Hepatic stellate cell (primary cell): ENCODE measurements around the gene HACL1.
"Not testable (repeated sequence)": the region's sequence is repeated elsewhere in the genome, so short reads cannot be mapped to it uniquely, and the experiment has no call there.

Source experiments
- DNase-seq: peaks from one replicate; pipeline ENCODE4 v3.0.0; 2011; ENCODE audit warnings: low spot score

The HACL1 gene

DNA sequence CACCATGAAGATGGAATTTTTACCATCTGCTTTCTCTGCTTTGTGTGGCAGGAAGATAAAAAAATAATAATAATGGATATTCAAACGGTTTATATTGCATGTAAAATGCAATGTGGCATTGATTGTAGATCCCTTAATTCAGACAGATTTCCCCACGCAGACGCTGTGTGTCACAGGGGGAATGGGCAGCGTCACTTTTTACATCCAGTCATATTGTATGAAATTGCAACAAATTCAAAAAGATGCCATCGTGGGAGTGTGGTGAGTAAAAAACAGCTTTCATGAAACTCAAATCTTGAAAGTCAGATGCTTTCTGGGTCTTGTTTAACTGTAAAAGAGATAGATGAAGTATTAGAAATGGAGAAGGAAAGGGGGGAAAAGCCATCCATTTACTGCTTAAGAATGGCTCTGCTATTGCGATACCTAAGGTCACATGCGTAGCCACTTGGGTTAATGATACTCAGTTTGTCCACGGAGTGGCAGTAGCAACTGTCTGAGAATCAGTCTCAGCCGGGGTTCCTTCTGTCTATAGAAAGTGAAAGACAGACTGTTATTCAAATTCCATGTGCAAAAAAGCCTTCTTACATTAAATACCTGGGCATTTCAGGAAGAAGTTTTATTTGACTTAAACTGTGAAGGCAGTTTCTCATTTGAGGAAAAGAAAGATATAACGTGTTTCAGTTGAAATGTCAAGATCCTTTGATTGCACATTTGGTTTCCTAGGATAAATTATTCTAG, 28.7 kb upstream of the HACL1 start:
- peak; percentile 74 for DNase-seq

DNA sequence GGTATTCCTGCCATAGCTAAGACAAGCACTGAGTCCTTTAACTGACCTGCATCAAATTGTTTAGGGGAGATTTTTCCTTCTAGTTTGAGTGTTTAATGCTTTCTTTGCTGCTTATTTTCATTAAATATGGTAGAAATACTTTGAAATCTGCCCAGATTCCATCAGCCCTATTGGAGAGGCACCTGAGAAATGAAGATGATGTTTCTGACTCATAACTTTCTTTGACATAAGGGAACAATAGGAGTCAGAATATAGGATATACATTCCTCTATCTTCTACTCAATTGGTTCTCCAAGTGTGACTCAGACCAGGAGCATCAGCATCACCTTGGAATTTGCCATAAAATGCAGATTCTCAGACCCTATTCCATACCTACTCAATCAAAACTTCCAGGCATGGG, 27.6 kb upstream of the HACL1 start:
- DNase-seq = no peak

DNA sequence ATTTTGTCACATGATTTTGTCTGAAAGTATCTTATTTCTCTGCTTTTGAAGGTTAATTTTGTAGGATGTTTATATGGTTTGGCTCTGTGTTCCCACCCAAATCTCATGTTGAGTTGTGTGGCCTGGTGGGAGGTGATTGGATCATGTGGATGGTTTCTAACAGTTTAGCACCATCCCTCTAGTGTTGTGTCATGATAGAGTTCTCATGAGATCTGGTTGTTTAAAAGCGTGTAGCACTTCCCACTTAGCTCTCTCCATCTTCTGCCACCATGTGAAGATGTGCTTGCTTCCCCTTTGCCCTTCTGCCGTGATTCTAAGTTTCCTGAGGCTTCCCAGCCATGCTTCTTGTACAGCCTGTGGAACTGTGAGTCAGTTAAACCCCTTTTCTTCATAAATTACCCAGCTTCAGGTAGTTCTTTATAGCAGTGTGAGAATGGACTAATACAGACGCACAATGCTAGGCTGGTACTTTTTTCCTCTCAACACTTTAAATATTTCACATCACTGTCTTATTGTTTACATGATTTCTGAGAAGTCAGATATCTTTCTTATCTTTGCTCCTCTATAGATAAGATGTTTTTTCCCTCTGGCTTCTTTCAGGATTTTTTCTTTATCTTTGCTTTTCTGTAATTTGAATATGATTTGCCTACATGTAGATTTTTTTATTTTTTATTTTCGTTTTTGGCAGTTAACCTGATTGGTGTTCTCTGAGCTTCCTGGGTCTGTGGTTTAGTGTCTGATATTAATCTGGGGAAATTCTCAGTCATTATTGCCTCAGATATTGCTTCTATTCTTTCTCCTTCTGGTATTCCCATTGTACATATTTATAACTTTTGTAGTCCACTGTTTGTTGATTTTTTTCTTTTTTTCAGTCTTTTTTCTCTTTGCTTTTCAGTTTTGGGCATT, 22.4 kb upstream of the HACL1 start:
- no peak for DNase-seq

DNA sequence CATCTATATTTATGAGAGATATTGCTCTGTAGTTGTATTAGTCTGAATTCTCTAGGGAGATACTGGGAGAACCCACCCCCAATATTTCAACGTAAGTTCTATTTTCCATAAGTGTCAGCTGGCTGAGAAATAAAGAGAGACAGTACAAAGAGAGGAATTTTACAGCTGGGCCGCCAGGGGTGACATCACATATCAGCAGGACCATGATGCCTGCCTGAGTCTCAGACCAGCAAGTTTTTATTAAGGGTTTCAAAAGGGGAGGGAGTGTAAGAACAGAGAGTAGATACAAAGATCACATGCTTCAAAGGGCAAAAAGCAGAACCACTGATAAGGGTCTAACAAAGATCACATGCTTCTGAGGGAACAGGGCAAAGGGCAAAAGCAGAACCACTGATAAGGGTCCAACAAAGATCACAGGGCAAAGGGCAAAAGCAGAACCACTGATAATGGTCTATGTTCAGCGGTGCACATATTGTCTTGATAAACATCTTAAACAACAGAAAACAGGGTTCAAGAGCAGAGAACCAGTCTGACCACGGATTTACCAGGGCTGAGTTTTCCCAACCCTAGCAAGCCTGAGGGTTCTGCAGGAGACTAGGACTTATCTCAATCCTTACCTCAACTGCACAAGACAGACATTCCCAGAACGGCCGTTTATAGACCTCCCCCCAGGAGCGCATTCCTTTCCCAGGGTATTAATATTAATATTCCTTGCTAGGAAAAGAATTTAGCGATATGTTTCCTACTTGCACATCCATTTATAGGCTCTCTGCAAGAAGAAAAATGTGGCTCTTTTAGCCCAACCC, 18.5 kb upstream of the HACL1 start:
- DNase-seq = not testable (repeated sequence)

DNA sequence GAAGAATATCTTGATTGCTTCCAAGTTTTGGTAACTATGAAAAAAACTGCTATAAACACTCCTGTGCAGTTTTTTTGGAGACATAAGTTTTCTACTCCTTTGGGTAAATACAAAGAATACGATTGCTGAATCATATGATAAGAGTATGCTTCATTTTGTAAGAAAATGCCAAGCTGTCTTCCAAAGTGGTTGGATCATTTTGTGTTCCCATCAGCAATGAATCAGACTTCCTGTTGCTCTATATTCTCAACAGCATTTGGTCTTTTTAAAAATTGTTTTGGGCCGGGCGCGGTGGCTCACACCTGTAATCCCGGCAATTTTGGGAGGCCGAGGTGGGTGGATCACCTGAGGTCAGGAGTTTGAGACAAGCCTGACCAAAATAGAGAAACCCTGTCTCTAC, 14.7 kb upstream of the HACL1 start:
- DNase-seq = no peak

DNA sequence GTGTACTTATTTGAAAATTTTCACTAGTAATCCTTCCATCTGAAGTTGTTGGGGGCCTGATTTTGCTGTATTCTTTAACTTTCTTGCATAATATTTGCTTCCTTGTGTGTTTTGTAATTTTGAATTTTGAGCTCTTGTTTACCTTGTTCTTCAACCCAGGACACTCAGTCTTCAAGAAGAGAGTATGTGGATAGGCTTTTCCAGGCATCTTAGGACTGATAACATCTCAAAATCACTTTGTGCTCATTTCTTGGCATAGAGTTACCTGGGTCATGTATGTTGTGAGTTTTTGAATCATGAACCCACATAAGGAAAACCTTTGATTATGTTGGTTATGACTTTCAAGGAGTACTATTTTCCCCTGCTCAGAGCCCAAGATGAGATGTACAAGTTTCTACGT, 13.6 kb upstream of the HACL1 start:
- no peak for DNase-seq

DNA sequence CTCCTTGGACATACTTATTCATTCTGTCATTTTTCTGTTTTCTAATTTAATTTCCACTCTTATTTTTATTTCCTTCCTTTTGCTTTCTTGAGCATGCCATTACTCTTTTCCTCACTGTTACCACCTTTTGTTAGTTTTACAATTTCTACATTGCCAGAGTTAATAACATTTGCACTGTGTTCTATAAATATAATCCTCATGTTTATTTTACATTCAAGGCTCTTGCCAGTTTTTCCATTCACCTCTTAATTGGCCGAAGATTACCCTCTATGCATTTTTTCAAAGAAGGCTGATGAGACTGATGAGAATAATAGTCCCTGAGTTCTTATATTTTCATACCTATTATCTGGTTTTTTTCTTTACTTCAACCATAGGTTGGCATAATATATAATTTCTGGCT, 10.6 kb upstream of the HACL1 start:
- no peak for DNase-seq

DNA sequence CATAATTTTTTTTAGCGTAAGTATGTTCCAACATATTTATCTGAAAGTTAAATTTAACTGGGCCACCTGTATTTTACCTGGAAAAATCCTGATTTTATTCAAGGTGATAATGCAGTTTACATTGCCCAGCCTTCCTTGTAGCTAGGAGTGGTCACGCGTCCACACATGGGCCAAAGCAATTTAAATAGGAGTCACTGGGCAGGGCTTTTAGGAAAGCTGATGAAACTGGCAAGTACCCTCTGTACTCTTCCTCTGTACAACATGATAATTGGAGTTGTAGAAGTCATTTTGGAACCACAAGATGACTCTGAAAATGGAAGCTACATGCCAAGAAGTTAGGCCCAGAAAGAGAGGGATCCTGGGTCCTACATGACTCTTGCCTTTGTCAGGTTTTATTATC, 9.6 kb upstream of the HACL1 start:
- no peak for DNase-seq

DNA sequence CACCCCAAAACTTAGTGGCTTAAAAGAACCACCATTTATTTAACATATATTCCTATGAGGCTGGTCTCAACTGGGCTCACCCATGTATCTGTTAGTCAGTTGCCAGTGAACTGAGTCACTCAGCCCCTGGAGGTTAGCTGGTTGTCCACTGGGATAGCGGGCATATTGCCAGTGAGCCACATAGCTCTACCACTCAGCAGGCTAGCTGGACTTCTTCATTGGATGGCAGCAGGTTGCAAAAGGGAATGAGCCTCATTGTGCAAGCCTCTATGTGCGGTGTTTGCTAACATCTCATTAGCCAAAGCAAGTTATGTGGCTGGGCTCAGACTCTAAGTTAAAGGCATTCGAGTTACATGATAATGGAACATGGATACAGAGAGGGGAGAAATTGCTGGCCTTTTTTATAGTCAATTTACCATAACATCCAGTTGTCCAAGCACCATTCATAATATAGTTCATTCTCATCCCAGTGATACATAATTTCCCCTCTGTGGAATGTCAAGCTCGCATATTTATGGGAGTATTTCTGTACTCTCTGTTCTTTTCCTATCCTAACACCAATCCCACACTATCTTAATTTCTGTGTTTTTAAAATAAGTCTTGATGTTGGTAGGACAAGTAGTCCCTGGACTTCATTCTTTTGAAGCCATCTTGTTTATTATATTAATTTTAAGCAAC, 8.9 kb upstream of the HACL1 start:
- peak; percentile 43 for DNase-seq

DNA sequence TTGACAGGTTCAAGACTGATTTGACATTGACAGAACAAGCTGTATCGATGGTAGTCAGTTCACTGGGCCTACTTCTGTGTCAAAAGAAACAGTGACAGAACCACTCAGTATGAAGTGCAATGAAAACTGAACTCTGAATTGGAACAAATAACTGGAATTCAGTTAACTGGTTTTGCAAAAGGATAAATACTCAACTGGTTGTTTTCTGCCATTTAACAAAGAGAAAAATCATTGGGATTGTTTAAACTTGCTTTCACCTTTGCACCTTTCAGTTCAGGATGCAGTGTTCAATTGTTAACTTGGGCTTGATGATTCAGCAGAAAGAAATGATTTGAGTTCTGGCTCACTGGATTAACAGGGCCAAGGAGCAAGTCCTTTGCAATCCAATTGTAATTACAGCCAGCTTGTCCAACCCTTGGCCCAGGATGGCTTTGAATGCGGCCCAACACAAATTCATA, 5.1 kb upstream of the HACL1 start:
- no peak for DNase-seq

DNA sequence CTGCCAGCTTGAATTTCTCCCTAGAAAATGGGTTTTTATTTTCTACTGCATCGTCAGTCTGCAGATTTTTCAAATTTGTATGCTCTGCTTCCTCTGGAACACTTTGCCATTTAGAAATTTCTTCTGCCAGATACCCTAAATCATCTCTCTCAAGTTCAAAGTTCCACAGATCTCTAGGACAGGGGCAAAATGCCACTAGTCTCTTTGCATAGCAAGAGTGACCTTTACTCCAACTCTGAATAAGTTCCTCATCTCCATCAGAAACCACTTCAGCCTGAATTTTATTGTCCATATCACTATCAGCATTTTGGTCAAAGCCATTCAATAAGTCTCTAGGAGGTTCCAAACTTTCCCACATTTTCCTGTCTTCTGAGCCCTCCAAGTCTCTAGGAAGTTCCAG, 3.2 kb upstream of the HACL1 start:
- DNase-seq = not testable (repeated sequence)

DNA sequence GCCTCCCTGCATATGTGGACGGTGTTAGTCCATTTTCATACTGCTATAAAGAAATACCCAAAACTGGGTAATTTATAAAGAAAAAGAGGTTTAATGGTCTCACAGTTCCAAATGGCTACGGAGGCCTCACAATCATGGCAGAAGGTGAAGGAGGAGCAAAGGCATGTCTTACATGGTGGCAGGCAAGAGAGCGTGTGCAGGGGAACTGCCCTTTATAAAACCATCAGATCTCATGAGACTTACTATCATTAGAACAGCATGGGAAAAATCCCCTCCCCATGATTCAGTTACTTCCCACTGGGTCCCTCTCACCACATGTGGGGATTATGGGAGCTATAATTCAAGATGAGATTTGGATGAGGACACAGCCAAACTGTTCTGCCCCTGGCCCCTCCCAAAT, 1.4 kb upstream of the HACL1 start:
- not testable (repeated sequence) for DNase-seq

DNA sequence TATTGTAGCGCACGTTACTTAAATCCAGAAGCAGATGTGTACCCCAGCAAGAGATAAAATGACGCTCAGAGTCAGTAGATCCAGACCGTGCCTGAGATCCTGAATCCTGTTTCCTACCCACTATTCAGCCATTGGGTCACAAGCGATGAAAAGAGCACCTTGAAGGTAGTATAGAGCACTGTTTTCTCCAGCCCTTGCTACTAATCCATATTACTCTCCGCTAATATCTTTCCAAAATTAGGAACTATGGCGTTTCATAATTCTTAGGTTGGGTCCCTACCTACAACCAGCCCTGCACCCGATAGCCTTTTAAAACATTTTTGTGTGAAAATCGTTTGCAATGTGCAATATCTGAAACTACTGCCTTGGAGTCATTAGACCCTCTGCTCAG, 772 bp upstream of the HACL1 start:
- peak; percentile 29 for DNase-seq

DNA sequence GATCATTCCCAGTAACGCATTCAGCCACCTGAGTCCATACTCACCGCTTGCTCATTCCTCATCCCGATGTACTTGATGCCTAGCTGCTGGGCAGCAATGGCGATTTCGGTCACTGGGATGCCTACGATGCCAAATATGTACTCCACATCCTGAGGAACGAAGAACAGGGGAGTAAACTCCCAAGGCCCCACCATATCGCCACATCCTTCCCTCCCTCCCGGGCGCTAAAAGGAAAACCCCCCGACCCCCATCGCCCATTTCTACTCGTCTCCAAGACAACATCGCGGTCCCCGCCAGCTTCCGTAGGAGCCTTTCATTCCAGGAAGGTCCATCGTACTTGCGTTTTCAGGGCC, 347 bp downstream of the HACL1 start:
- DNase-seq = no peak

DNA sequence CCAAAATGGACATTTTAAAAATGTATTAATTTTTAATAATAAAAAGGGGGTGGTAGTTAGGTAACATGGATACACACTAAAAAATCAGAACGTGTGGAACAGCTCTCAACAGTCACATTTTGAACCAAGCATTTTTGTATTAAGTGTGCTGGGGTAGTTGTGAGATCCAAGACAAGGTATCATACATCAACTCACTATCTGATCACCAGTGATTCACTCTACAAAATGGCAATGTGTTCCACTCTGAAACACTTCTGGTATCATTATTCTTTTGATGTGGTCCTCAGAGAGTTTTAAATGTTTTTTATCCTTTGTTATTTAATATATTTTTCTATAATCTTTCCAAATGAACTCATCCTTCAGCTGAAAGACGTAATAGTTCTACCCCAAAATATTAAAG, 5.4 kb downstream of the HACL1 start:
- no peak for DNase-seq

DNA sequence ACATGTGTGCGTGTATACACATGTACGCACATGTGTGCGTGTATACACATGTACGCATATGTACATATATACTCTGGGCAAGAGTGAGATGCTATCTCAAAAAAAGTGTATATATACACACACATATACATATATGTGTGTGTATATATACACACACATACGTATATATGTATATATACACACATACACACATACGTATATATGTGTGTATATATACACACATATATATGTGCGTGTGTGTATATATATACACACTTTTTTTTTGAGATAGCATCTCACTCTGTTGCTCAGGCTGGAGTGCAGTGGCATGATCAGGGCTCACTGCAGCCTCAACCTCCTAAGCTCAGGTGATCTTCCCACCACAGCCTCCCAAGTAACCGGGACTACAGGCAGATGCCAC, 8.4 kb downstream of the HACL1 start:
- DNase-seq = no peak

DNA sequence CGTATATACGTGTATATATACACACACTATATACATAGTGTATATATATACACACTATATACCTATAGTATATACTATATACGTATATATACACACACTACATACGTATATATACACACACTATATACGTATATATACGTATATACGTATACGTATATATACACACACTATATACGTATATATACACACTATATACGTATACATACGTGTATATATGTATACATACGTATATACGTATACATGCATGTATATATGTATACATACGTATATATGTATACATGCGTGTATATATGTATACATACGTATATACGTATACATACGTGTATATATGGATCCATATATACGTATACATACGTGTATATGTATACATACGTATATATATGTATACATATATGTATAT, 9.4 kb downstream of the HACL1 start:
- no peak for DNase-seq

DNA sequence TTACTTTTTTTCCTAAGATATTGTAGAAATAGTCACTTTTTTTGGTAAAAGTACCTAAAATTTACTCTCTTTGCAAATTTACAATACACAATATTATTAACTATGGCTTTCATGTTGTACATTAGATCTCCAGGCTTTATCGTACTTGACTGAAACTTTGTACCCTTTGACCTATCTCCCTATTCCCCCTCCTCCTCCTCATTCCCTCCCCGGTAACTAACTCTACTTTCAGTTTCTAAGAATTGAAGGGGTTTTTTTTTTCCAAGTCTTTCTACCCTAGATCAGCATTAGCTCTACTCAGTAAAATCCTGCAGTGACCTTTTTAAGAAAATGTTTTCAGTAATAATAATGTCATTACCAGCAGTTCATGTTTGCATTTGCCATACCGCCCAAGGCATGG, 10.1 kb downstream of the HACL1 start:
- no peak for DNase-seq

DNA sequence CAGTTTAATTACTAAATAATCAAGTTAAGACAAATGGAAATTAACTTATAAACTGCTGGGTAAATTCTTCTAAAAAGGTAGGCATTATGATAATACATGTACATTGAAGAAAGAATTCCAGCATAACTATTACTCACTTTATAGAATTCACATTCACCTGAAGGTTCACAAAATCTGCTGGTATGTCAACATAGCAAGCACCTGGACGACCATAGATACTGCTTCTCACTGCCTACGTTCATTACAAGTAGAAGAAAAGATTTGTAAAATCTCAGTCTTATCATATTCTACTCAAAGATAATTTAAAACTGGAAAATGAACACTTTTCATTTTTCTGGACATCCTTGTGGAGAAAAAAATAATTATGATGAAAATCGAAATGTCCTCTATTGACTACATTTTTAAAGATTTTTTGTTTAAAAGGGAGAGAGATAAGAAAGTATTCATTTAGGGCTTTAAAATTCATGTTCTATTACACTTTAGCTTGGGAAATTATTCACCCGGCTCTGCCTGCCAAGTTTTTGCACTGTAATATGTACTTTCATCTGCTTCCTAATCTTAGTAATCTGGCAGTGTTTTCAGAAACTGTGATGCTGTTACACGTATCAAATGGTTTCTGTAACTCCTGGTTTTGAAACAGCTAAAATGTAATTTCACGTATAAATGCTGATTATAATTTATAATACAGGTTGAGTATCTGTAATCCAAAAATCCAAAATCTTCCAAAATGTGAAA, 16.1 kb downstream of the HACL1 start:
- DNase-seq = no peak

DNA sequence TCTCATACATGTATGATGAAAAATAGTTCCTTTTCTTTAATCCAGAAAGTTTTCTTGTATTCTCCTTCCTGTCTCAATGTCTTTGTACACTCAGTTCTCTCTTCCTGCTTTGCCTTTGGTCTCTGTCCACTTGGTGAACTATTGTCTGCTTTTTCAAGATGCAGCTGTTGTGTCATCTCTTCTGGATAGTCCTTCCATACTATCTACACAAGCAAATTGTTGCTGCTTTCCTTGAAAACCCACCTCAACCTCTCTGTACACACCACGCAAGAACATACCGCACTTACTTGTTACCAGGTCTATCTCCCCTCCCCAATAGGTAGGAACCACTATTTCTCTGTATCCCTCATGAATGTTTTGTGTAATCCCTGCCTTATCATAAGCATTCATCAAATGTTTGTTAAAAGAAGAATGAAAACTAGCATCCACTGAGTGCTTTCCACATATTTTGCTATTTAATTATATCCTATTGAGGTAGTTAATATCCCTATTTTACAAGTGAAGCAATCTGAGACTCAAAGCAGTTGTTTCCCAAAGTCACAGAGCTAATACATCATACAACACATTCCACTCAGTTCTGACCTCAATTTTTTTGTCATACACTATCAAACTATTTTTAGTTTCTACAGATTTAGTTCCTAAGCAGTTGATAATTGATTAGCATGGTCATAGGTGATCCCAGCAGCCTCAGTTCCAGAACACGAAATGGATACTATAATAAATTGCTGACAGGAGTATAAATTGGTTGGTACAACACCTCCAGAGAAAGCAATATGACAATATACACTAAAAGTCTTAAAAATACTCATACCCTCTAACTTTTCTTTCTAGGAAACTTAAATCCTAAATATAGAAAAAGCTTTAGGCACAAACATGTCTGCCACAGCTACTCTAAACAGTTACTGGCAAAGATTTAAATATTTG, 19.6 kb downstream of the HACL1 start:
- no peak for DNase-seq
